SK-N-DZ (cell line): ENCODE measurements around the gene ENTPD8.

ENCODE experiments used
- DNase-seq: peaks from one replicate; pipeline ENCODE4 v3.0.0-alpha.2; 2015; ENCODE audit warnings: low spot score

Gene ENTPD8

DNA sequence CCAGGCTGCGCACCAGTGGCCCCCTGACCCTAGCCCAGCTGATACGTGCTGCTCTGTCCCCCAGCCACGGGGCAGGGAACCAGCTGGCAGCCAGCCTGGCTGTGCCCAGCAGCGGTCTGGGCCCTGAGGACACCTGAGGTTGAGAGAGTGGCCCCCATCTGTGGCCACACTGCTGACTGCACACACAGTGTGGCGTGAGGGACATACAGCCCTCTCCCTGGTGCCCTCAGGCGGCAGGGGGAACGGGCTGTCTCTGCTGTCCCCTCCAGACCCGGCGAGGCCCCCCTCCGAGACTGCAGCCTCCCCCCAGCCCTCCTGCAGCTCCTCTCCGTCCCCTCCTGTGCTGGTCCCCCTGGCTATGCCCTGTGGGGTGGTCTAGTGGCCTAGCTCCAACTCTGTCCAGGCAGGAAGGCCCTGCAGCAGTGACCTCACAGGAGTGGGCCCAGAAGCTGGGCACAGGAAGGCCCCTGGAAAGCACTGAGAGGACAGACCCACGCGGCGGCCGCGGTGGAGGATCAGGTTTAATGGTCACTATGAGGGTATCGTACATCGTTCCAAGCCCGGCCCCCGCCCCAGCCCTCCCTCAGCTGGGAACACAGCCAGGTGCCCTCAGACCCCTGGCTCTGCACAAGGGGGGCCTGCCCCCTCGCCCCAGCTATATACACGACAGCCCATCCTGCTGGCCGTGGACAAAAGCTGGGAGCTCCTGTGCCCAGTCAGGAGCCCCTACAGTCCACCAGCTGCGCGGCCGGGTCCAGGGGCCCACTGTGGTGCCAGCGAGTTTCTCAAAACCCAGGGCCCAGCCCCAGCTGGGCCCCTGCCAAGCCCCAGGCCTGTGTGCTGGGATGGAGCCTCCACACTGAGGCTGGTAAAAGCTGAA, 6.8 kb upstream of the ENTPD8 start:
- no peak for DNase-seq

DNA sequence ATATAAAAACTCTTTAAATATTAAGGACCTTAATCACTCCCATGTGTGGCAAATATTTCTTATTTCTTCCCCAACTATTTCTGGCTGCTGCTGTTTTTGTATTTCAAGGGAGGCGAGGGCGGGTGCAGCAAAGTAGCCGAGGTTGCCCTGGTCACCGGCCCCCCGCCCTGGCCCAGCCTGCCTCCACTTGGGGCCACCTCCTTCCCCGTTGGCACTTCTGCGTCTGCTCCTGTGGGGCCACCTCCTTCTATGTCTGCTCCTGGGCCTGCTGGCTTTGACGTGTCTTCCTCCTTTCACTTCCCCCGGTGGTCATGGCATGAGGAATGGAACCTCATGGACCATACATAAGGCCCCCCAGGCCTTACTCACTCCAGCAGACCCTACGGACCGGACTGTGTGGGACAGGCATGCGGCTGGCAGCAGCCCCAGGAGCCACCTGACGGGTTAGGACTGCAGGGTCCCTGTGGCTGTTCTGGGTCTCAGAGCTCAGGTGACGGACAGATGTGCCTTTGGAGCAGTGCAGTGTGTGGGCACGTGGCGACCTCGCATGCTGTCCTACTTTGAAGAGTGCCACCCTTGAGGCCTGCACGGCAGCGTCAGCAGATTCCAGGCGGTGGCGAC, 5.8 kb upstream of the ENTPD8 start:
- no peak for DNase-seq

DNA sequence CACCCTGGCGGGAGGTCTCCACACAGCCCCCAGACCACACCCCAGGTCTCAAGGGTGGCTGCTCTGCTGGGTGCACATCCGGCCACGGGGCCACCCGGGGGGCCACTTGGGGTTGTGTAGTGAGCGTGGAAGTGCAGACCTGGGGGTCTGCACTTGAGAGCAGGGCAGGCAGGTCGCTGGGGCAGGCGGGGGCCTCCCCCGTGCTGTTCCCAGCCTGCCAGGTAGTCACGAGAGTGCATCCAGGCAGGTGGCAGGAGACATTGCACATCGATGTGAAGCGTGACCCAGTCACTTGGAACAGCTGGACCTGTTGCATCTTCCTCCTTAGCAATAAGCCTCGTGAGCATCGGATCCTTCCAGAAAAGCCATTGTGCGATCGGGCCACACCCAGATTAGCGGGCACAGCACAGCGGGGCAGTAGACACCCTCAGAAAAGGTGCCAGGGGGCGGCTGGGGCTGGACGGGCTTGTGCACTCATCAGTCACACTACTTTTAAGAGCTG, 4.8 kb upstream of the ENTPD8 start:
- no peak for DNase-seq

DNA sequence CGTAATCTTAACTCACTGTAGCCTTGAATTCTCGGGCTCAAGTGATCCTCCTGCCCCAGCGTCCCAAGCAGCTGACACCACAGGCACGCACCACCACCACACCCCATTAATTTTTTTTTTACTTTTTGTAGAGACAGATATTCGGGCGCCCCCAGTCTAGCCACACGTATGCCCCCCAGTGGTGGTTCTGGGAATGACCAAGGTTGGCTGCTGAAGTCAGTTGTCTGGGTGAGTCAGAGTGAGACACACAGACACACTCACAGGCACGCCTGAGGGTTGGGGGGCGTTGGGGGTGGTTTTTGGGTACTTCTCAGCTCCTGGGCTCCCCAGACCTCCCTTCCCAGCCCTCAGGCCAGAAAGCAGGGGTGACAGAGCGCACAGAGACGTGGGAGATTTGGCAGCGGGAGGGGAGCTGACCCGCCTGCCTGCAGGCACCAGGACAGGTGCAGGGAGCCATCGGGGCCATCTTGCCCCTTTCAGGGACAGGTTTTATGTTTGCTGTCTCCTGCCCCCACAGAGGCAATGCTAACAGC, 4.2 kb upstream of the ENTPD8 start:
- no peak for DNase-seq

DNA sequence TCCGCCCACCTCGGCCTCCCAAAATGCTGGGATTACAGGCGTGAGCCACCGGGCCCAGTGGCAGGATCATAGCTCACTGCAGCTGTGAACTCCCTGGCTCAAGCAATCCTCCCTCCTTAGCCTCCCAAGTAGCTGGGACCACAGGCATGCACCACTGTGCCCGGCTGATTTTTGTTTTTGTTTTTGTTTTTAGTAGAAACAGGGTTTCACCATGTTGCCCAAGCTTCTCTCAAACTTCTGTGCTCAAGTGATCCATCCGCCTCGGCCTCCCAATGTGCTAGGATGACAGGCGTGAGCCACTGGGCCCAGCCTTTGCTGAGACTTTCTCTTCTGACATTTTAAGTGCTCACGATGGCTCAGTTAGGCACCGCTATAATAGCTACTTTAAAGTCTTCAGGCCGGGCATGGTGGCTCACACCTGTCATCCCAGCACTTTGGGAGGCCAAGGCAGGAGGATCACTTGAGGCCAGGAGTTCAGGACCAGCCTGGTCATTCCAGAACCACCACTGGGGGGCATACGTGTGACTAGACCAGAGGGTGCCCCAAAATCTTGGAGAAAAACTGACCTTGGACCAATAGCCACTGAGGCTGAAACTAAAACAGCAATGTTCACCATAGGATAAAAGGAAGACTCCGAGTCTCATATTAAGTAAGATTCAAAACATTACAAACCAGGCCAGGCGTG, 3.1 kb upstream of the ENTPD8 start:
- DNase-seq = no peak

DNA sequence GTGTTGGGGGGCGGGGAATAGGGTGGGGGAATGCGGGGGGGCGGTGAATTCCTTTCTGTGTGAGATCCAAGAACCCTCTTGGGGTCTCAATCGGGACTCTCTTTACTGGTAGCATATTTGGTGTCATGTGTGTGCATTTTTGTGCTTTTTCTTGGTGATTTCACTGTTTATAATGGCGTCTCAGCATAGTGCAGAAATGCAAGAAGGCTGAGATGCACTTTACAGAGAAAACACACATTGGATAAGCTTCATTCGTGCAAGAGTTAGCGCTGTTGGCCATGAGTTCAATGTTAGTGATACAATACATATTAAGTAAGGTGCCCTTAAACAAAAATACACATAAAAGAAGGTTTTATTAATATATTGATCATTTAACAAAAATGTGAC, 771 bp upstream of the ENTPD8 start:
- no peak for DNase-seq

DNA sequence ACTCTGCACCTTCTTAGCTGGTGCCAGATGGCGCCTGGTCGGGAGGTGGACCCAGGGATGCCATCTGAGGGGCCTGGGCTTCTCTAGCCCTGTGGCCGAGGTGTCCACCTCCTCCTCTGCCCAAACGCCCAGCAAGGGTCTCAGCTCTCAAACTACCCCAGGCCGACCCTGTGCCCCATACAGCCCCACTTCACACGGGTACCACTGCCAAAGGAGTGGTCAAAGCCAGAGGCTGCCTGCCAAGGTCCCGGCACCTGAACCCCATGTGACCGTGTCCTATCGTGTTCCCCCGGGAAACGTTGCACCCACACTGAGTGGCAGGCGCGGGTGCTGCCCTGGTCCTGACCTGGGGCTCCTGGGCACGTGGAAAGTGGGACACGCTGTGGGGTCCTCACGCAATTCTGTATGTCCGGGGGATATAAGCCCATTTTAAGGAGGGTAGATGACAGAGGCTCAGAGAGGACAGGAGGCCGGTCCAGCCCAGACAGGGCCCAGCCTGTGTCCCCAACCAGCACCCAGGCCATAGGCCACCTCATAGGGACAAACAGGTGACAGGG, 1.9 kb downstream of the ENTPD8 start:
- DNase-seq = no peak

DNA sequence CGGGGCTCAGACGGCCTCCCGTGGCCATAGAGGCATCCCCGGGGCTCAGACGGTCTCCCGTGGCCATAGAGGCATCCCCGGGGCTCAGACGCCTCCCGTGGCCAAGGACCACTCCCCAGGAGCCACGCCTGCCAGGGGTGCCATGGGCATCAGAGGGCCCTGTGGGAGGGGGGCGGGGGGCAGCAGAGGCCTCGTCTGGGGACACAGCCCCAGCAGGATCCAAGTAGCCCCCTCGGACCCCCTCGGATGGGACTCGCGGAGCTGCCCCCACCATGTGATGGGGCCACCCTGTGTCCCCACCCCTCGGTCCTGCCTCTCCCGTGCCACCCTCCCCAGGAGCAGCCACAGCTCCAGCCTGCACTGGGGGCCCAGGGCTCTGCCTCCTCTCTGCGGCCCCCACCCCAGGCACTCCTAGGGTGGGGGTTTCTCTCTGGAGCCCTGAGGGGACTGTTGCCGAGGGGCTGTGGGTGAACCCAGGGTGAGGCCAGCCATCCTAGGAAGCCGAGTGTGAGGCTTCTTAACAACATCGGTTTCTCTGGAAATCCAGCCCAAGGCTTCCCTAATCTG, 2.5 kb downstream of the ENTPD8 start:
- DNase-seq = no peak

DNA sequence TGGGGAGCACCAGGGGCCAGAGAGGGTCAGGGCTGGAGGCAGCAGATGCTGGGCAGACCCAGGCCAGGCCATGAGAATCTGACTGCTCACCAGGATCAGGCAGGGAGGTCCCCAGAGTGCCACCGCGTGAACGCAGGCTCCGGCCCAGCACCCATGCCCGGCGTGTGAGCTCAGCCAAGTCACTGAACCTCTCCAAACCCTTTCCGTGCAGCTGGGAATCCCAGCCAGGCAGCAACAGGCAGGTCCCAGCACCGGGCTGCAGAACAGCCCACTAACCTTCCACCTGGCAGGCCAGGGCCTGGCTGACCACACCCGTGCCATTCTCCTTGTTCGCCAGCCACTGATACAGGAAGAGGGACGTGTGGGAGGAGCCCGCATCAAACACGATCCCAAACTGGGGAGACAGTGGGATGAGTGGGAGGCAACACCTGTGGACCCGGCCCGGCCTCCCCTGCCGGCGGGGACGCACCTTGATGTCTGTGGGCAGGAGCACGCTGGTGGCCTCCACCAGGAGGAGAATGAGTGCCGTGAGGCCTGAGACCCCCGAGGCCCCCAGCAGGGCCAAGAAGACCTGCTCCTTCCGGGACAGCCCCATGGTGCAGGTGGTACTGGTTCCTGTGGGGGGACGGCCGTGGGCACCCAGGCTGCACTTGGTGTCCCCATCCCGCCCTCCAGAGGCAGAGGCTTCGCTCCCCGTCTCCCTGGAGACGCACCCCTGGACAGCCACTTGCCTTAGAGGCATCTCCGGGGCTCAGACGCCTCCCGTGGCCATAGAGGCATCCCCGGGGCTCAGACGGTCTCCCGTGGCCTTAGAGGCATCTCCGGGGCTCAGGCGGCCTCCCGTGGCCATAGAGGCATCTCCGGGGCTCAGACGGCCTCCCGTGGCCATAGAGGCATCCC, 3.2 kb downstream of the ENTPD8 start:
- no peak for DNase-seq

DNA sequence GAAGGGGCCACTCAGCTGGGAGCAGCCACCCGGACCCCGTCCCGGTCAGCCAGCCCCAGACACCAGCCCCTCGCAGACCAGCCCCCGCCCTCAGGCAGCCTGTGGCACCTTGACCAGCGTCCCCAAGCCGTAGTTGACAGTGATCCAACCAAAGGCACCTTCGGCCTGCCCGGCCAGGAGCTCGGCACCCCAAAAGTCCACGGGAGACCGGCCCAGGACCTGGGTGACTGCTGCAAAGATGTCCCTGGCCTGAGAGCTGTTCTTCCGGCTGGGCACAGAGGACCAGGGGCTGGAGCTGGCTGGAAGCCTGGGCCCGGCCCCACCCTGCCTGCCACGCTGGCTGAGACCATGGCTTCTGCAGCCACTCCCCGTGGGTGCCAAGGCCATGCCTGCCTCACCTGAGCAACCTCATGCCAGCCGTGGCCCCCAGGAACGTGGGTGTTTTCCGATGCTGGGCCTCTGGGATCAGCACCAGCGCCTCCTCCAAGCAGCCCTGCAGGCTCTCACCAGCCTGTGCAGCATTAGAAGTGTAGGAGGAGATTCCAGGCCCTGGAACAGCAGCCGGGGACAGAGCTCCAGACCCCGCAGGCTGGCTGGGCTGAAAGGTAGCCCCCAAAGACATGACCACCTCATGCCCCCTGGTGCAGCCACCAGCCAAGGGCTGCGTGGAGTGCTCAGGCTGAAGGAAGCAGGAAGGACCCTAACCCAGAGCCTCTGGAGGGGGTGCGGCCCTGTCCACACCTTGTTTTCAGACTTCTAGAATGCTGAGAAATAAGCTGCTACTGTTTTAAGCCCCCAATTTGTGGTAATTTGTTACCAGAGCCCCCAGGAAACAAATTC, 4.2 kb downstream of the ENTPD8 start:
- no peak for DNase-seq

DNA sequence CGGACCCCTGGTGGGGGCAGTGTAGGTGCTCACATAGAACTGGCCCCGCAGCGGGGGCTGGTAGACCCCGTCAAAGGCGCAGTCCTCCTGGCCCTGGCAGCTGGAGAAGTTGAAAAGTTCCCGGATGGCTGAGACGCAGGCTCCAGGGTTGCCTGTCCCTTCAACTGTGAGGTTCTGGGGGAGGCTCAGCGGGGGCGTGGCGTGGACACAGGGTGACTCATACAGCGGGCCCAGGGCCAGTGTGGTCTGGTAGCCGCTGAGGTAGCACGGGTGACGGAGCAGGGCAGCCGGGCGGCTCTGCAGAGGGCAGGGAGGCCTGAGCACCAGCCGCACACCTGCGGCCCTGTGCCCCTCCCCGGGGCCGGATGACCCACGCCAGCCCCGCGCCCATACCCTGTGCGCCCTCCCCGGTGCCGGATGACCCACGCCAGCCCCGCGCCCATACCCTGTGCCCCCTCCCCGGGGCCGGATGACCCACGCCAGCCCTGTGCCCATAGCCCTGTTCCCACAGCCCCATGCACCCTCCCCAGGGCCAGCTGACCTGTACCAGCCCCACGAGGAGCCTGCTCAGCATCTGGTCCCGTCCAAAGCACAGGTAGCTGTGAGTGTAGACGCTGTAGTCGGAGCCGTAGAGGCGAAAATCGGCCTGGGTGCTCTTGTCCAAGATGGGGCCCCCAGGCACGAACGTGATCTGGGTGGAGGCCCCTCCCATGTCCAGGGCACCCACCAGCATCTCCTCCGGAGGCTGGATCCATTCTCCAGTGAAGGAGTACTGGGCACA, 5.0 kb downstream of the ENTPD8 start:
- no peak for DNase-seq

DNA sequence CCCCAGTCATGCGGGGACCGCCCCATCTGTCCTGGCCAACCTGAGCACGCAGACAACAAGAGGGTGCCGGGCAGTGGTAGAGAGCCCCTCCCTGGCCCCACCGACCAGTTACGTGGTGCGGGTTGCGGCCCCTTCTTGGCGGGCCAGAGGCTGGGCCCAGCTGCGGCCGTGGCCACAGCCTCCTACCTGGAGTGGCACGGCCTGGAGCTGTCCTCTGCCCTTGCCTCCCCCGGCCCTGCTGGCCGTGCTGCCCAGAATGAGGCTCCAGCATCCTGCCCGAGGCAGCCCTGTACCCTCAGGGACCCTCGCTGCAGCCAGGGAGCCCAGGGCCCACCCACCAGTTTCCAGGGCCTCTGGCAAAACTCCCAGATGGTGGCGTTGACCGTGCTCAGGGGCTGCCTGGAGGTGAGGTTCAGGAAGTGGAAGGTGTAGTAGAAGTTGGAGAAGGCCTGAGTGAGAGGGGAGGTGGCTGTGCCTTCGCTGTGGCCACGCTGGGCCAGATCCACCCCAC, 5.7 kb downstream of the ENTPD8 start:
- DNase-seq = no peak

DNA sequence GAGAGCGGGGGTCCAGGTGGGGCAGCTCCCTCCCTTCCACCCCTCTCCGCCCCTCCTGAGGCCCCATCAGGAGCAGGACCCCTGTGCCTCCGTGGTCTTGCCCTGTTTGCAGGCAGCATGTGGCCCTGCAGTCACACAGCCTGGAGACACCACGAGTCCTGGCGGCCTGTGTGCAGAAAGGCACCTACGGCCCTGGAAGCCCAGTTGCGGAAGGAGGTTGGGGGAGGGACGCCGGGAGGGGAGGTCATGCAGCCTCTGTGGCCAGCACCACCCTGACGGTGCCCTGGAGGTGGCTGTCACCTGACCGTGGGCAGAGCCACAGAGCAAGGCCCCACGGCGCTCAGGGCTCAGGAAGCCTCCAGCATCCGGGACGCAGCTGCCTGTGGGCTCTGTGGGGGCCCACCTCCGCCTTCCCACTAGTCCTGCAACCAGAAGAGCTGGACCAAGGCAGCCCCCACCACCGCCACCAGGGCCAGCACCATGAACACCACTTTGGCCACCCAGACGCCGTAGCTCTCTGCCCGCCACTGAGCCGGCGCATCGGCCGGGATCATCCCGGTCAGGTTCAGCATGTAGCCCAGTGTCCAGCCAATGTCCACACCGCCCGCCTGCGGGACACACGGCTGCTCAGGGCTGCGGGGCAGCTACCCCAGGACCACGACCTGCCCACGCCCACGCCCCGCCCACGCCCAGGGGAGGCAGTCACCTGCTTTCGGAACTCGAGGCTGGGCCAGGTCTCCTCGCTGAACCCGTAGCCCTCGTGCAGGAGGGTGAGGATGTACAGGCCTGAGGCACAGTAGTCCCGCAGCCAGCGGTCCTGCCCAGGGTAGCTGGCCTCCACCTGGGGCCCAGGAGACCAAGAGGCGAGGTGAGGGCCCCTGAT, 6.4 kb downstream of the ENTPD8 start:
- DNase-seq = no peak

DNA sequence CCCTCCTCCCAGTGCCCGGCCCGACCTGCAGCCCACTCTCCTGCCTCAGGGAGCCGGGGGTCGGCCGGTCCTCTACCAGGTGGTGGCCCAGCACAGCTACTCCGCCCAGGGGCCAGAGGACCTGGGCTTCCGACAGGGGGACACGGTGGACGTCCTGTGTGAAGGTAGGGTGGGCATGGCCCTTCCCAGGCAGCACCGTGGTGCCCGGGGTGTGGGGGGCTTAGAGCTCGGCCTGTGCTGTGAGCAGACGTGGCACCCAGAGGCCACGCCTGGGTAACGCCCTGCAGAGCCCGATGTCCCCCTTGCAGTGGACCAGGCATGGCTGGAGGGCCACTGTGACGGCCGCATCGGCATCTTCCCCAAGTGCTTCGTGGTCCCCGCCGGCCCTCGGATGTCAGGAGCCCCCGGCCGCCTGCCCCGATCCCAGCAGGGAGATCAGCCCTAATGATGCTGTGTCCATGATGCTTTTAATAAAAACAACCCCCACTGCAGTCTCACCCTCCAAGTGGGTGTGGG, 7.2 kb downstream of the ENTPD8 start:
- DNase-seq = no peak

DNA sequence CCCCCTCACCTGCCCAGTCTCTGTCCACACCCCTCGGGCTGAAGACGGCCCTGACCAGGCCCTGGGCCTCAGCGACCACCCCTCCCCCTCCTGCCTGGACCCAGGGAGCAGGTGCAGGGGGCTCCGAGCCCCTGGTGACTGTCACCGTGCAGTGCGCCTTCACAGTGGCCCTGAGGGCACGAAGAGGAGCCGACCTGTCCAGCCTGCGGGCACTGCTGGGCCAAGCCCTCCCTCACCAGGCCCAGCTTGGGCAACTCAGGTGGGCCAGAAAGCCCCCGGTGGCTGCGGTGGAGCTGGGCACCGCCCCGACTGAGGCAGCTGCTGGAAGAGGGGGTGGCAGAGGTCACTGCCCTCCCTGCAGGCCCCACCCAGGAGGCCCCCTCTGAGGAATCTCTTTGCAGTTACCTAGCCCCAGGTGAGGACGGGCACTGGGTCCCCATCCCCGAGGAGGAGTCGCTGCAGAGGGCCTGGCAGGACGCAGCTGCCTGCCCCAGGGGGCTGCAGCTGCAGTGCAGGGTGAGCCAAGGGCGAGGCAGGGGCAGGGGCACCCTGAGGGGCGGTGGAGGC, 7.7 kb downstream of the ENTPD8 start:
- DNase-seq = no peak

DNA sequence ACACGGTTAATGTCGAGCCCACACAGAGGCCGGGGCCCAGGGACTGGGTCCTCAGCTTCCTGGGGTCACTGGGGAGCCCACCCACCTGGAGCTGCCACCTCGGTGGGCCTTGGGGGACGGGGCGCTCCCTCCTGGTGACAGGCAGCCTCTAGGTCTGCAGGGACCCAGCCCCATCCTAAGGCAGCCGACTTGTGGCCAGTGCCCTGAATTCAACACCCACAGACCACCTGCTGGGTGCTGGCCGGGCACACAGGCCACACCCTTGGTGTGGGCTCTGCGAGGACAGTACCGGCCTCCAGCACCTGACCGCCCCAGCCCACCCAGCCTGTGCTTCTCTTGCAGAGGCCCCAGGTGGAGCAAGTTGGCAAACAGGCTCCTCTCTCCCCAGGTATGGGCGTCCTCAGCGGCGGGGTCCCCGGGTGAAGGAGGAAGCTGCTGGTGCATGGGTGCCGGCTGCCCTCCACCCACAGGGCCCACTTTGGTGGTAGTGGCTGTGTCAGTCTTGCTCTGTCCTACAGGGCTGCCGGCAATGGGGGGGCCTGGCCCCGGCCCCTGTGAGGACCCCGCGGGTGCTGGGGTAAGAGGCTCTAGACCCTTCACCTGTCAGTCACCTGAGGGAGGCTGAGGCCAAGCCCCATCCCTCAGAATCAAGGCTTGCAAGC, 8.3 kb downstream of the ENTPD8 start:
- no peak for DNase-seq
